Stomach (tissue), 9 donors: ENCODE data around the gene ZFP64. TPM values are rescaled to one million over a fixed set of nuclear protein-coding genes. Genes with fewer than 3 reads are reported as not detected.

Experiments
- DNase-seq, 2 donors: peaks; one replicate each; pipeline versions ENCODE4 v3.0.0 to v3.0.0-alpha.2; 2013 to 2019
- H3K27ac ChIP-seq, 5 donors: fragments of 200-600 bp in 4 of 5; sonication (generic) in 4 of 5; one replicate each; pipeline ENCODE4 v1.5.1; 2013 to 2019; ENCODE audit warnings: mild to moderate bottlenecking in 1 of 5, moderate library complexity in 1 of 5
- H3K27me3 ChIP-seq, 3 donors: fragments of 200-600 bp; sonication (generic); one replicate each; pipeline ENCODE4 v1.5.1; 2017 to 2019; ENCODE audit warnings: mixed run types in 1 of 3
- H3K36me3 ChIP-seq, 4 donors: fragments of 200-600 bp; sonication (generic); 1 replicate in 3 of 4; 2 replicates in 1 of 4; pipeline ENCODE4 v1.5.1; 2016 to 2019
- H3K4me1 ChIP-seq, 4 donors: fragments of 200-600 bp; sonication (generic); one replicate each; pipeline ENCODE4 v1.5.1; 2016 to 2019
- H3K4me3 ChIP-seq, 4 donors: fragments of 200-600 bp; sonication (generic) in 3 of 4; one replicate each; pipeline ENCODE4 v1.5.1; 2016 to 2019; ENCODE audit warnings: mild to moderate bottlenecking in 1 of 4
- H3K9me3 ChIP-seq, 4 donors: fragments of 200-600 bp; sonication (generic); one replicate each; pipeline ENCODE4 v1.5.1; 2016 to 2019
- CTCF ChIP-seq, 7 experiments: fragments of 450-650 bp in 4 of 7; fragments of 200-600 bp in 3 of 7; sonication (generic) in 3 of 7; IDR thresholded peaks; one replicate each; pipeline ENCODE4 v1.5.1; 2016 to 2019; ENCODE audit warnings: antibody characterized with exemption in 7 of 7, control low read depth in 2 of 7, mild to moderate bottlenecking in 1 of 7
- EP300 ChIP-seq: sonication (generic); formaldehyde crosslinking; IDR thresholded peaks from one replicate; pipeline ENCODE4 v1.6.1; 2017; ENCODE audit warnings: antibody characterized with exemption
- POLR2A ChIP-seq, 4 donors: fragments of 450-650 bp; IDR thresholded peaks; one replicate each; pipeline ENCODE4 v1.6.1; 2016; ENCODE audit warnings: antibody characterized with exemption in 4 of 4, control low read depth in 2 of 4, mild to moderate bottlenecking in 1 of 4, moderate library complexity in 1 of 4
- POLR2AphosphoS5 ChIP-seq, 3 donors: sonication (generic); formaldehyde crosslinking; IDR thresholded peaks; one replicate each; pipeline ENCODE4 v1.6.1; 2016; ENCODE audit warnings: antibody characterized with exemption in 3 of 3
- WGBS, 5 donors: extraction: QIAGEN DNeasy Blood & Tissue Kit in 3 of 5; methylation state at CpG; one replicate each; pipeline versions ENCODE4 v1.1.5 to v1.1.7; 2013 to 2018; 5-methylcytosine and 5-hydroxymethylcytosine counted together
- intact Hi-C: fragments of 100-400 bp; cut with DNase I; formaldehyde crosslinking; loops from one replicate; pipeline ENCODE4 v1.15.1; 2023; ENCODE audit warnings: low total_unique reads
- polyA plus RNA-seq, 3 donors: library from polyadenylated mRNA; stranded (reverse); fragments of 200-250 nt; gene quantifications; one replicate each; pipeline ENCODE4 v1.2.3, GENCODE V29; 2013
- total RNA-seq, 5 donors: library from RNA; depleted of rRNA; stranded (reverse); fragments of >200 nt; gene quantifications; one replicate each; pipeline versions ENCODE4 v1.1.0 to v1.2.3, GENCODE V29; 2014 to 2016
- donor health status: healthy with polysubstance abuse.
- donor health status: Bipolar disorder and iron deficiency.
- donor health status: healthy.

ZFP64 gene
- total and polyA plus RNA-seq, 8 donors = 3.4 to 40.0 (median 8.9) TPM

GRCh38 chr20:52160621-52161204 is 30.9 kb downstream of the ZFP64 start:
- 76 to 90% (median 89%) methylated on average over 9 of the region's 9 CpGs for WGBS, 5 donors
- Histone ChIP-seq H3K27ac (no peak overlapping the region), H3K4me1 (no peaks in the 10 kb centered on the region), H3K36me3 (peaks cover 29 to 98% (median 98%) of the 10 kb centered on the region in 4 donors), H3K9me3 (peaks cover 0 to 10% (median 3%) of the 10 kb centered on the region in 4 donors), H3K27me3 (no peaks in the 10 kb centered on the region), H3K4me3 (no peak overlapping the region)
- DNase-seq = no peak
- no peak for TF ChIP-seq POLR2AphosphoS5 (IDR thresholded peaks at IDR 0.05)
- no peak for TF ChIP-seq EP300
- no peak for TF ChIP-seq CTCF (IDR thresholded peaks at IDR 0.05)
- TF ChIP-seq POLR2A (IDR thresholded peaks at IDR 0.05) = no peak
- intact Hi-C loops = no loop called here

- intact Hi-C loops = no loop called here
- Histone ChIP-seq H3K36me3 (peaks cover 29 to 98% (median 97%) of the 10 kb centered on the region in 4 donors), H3K9me3 (peaks cover 0 to 8% (median 0%) of the 10 kb centered on the region in 4 donors), H3K27ac (no peak overlapping the region), H3K4me3 (no peak overlapping the region), H3K4me1 (no peaks in the 10 kb centered on the region), H3K27me3 (no peaks in the 10 kb centered on the region)
- no peak for DNase-seq
- TF ChIP-seq CTCF (IDR thresholded peaks at IDR 0.05) (no peak), POLR2AphosphoS5 (IDR thresholded peaks at IDR 0.05) (no peak), EP300 (no peak), POLR2A (IDR thresholded peaks at IDR 0.05) (no peak)
- WGBS, 5 donors = 97 to 99% (median 98%) methylated on average over 18 of the region's 18 CpGs
Observed at GRCh38 chr20:52160049-52160570, 31.5 kb downstream of the ZFP64 start.

- no peaks in the 10 kb centered on the region for H3K4me1 ChIP-seq
- intact Hi-C loops = no loop called here
- no peak overlapping the region for H3K4me3 ChIP-seq
- peaks cover 0 to 8% (median 0%) of the 10 kb centered on the region in 4 donors for H3K9me3 ChIP-seq
- TF ChIP-seq POLR2AphosphoS5 (IDR thresholded peaks at IDR 0.05) (no peak), CTCF (IDR thresholded peaks at IDR 0.05) (no peak), EP300 (no peak), POLR2A (IDR thresholded peaks at IDR 0.05) (no peak)
- peaks cover 28 to 83% (median 73%) of the 10 kb centered on the region in 4 donors for H3K36me3 ChIP-seq
- H3K27me3 ChIP-seq = no peaks in the 10 kb centered on the region
- H3K27ac ChIP-seq = no peak overlapping the region
- DNase-seq = no peak
- 18 to 39% (median 28%) methylated on average over 1 of the region's 1 CpG for WGBS, 5 donors
Observed at GRCh38 chr20:52154575-52154974, 37.0 kb downstream of the ZFP64 start.

GRCh38 chr20:52153896-52154295 is 37.7 kb downstream of the ZFP64 start:
- no peaks in the 10 kb centered on the region for H3K27me3 ChIP-seq
- peaks cover 22 to 76% (median 67%) of the 10 kb centered on the region in 4 donors for H3K36me3 ChIP-seq
- no peak overlapping the region for H3K27ac ChIP-seq
- no peaks in the 10 kb centered on the region for H3K4me1 ChIP-seq
- intact Hi-C loops = no loop called here
- 77 to 93% (median 87%) methylated on average over 7 of the region's 7 CpGs for WGBS, 5 donors
- TF ChIP-seq EP300 (no peak), CTCF (IDR thresholded peaks at IDR 0.05) (no peak), POLR2A (IDR thresholded peaks at IDR 0.05) (no peak), POLR2AphosphoS5 (IDR thresholded peaks at IDR 0.05) (no peak)
- no peak for DNase-seq
- peaks cover 0 to 8% (median 0%) of the 10 kb centered on the region in 4 donors for H3K9me3 ChIP-seq
- no peak overlapping the region for H3K4me3 ChIP-seq
